Posterior cingulate gyrus (tissue), 11 donors: ENCODE results near the gene WDPCP.
"Not testable (repeated sequence)": the region's sequence is repeated elsewhere in the genome, so short reads cannot be mapped to it uniquely, and the experiment has no call there.

ENCODE experiments used
- DNase-seq, 10 donors: peaks; one replicate each; pipeline versions ENCODE4 v3.0.0 to v3.0.0-alpha.2; 2020 to 2021; ENCODE audit warnings: mixed read lengths in 3 of 10
- intact Hi-C: fragments of 100-400 bp; cut with DNase I; formaldehyde crosslinking; loops from one replicate; pipeline ENCODE4 v1.15.1; 2023

WDPCP gene

GRCh38 chr2:63286520-63286919, 301.8 kb downstream of the WDPCP start:
- intact Hi-C loops, DNase-seq: not testable (repeated sequence)

- intact Hi-C loops = no loop called here
- no peak for DNase-seq
Measured at GRCh38 chr2:63283273-63283672, 305.0 kb downstream of the WDPCP start.

- intact Hi-C loops = no loop called here
- DNase-seq = no peak
Measured at GRCh38 chr2:63272560-63272959, 315.7 kb downstream of the WDPCP start.

GRCh38 chr2:63270717-63271116, 317.6 kb downstream of the WDPCP start:
- DNase-seq = no peak
- intact Hi-C loops = no loop called here

GRCh38 chr2:63268946-63269345, 319.3 kb downstream of the WDPCP start:
- DNase-seq = no peak
- intact Hi-C loops = no loop called here

- intact Hi-C loops = no loop called here
- no peak for DNase-seq
Measured at GRCh38 chr2:63261137-63261621, 327.1 kb downstream of the WDPCP start.

- DNase-seq = no peak
- intact Hi-C loops = no loop called here
Measured at GRCh38 chr2:63257473-63257872, 330.8 kb downstream of the WDPCP start.

- DNase-seq = no peak
- intact Hi-C loops = no loop called here
Measured at GRCh38 chr2:63249161-63249560, 339.1 kb downstream of the WDPCP start.

- DNase-seq = no peak
- intact Hi-C loops = no loop called here
Measured at GRCh38 chr2:63242747-63243146, 345.5 kb downstream of the WDPCP start.

GRCh38 chr2:63225964-63226686, 362.2 kb downstream of the WDPCP start:
- intact Hi-C loops = no loop called here
- DNase-seq = no peak

GRCh38 chr2:63218800-63219526, 369.3 kb downstream of the WDPCP start:
- no peak for DNase-seq
- intact Hi-C loops = no loop called here

GRCh38 chr2:63195310-63195709, 393.0 kb downstream of the WDPCP start:
- no peak for DNase-seq
- intact Hi-C loops = no loop called here

GRCh38 chr2:63194175-63194574, 394.1 kb downstream of the WDPCP start:
- DNase-seq = no peak
- intact Hi-C loops = no loop called here

GRCh38 chr2:63192889-63193774, 395.1 kb downstream of the WDPCP start:
- intact Hi-C loops = no loop called here
- no peak for DNase-seq

GRCh38 chr2:63192169-63192888, 395.9 kb downstream of the WDPCP start:
- intact Hi-C loops = no loop called here
- no peak for DNase-seq

- intact Hi-C loops = loop anchor here (5.0 kb wide), 1 partner anchor 402 kb away; no protein-coding TSS in a partner anchor
- no peak for DNase-seq
Measured at GRCh38 chr2:63189026-63189425, 399.3 kb downstream of the WDPCP start.

GRCh38 chr2:63186331-63186730, 401.9 kb downstream of the WDPCP start:
- DNase-seq = no peak
- intact Hi-C loops = loop anchor here (5.0 kb wide), 1 partner anchor 399 kb away; no protein-coding TSS in a partner anchor

- intact Hi-C loops = no loop called here
- DNase-seq = no peak
Measured at GRCh38 chr2:63163161-63163820, 425.0 kb downstream of the WDPCP start.

GRCh38 chr2:63159262-63159661, 429.0 kb downstream of the WDPCP start:
- intact Hi-C loops = no loop called here
- DNase-seq = no peak

GRCh38 chr2:63136683-63137082, 451.6 kb downstream of the WDPCP start:
- DNase-seq, intact Hi-C loops: not testable (repeated sequence)
